Measurements from ENCODE around the gene PRICKLE2.

The PRICKLE2 gene

GRCh38 chr3:64157150-64158035 lies 67.9 kb downstream of the PRICKLE2 start:
- no peak for DNase-seq

GRCh38 chr3:64155328-64155727 lies 69.9 kb downstream of the PRICKLE2 start:
- no peak for DNase-seq

- no peak for DNase-seq
Measured at GRCh38 chr3:64152676-64153466, 72.4 kb downstream of the PRICKLE2 start.

GRCh38 chr3:64152086-64152485 lies 73.2 kb downstream of the PRICKLE2 start:
- DNase-seq, result peak in 3 of 14 donors; percentile 3 to 17 (median 5)

GRCh38 chr3:64151342-64151871 lies 73.9 kb downstream of the PRICKLE2 start:
- DNase-seq, result no peak

- no peak for DNase-seq
Measured at GRCh38 chr3:64150623-64151207, 74.6 kb downstream of the PRICKLE2 start.

- no peak for DNase-seq
Measured at GRCh38 chr3:64149886-64150285, 75.4 kb downstream of the PRICKLE2 start.

GRCh38 chr3:64148955-64149653 lies 76.2 kb downstream of the PRICKLE2 start:
- no peak for DNase-seq

- DNase-seq, result no peak
Measured at GRCh38 chr3:64147211-64147610, 78.1 kb downstream of the PRICKLE2 start.

GRCh38 chr3:64145438-64145837 lies 79.8 kb downstream of the PRICKLE2 start:
- no peak for DNase-seq

- no peak for DNase-seq
Measured at GRCh38 chr3:64144241-64144900, 80.9 kb downstream of the PRICKLE2 start.

GRCh38 chr3:64143409-64144130 lies 81.7 kb downstream of the PRICKLE2 start:
- DNase-seq, result no peak

GRCh38 chr3:64141476-64141875 lies 83.8 kb downstream of the PRICKLE2 start:
- peak in 4 of 14 donors; percentile 2 to 19 (median 7) for DNase-seq

GRCh38 chr3:64140651-64141050 lies 84.6 kb downstream of the PRICKLE2 start:
- DNase-seq, result no peak

- DNase-seq, result no peak
Measured at GRCh38 chr3:64138656-64139375, 86.5 kb downstream of the PRICKLE2 start.

GRCh38 chr3:64138046-64138445 lies 87.2 kb downstream of the PRICKLE2 start:
- DNase-seq, result no peak

GRCh38 chr3:64134882-64135281 lies 90.4 kb downstream of the PRICKLE2 start:
- no peak for DNase-seq

- no peak for DNase-seq
Measured at GRCh38 chr3:64133987-64134386, 91.3 kb downstream of the PRICKLE2 start.

GRCh38 chr3:64133272-64133671 lies 92.0 kb downstream of the PRICKLE2 start:
- DNase-seq, result no peak

Measured in C1 segment of cervical spinal cord (tissue), 14 donors.